ENCODE results near the gene CFAP74.

DNA sequence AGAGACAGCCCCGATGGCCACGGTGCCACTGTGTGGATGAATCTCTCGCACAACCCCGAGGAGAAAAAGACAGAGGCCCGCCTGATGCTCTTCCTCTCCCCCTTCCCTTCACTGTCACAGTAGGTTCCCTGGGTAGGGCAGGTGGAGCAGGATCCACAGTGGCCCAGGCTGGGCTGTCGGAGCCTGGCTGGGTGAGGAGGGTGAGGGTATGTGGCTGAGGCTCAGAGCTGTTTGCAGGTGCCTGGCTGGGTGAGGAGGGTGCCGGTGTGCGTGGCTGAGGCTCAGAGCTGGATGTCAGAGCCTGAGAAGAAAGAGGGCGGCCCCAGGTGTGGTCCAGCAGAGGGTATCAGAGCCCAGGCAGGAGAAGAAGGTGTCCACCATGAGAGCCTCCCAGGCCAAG, 2.7 kb downstream of the CFAP74 start:
- TF ChIP-seq, protein P1, sequence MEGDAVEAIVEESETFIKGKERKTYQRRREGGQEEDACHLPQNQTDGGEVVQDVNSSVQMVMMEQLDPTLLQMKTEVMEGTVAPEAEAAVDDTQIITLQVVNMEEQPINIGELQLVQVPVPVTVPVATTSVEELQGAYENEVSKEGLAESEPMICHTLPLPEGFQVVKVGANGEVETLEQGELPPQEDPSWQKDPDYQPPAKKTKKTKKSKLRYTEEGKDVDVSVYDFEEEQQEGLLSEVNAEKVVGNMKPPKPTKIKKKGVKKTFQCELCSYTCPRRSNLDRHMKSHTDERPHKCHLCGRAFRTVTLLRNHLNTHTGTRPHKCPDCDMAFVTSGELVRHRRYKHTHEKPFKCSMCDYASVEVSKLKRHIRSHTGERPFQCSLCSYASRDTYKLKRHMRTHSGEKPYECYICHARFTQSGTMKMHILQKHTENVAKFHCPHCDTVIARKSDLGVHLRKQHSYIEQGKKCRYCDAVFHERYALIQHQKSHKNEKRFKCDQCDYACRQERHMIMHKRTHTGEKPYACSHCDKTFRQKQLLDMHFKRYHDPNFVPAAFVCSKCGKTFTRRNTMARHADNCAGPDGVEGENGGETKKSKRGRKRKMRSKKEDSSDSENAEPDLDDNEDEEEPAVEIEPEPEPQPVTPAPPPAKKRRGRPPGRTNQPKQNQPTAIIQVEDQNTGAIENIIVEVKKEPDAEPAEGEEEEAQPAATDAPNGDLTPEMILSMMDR (IDR thresholded peaks at IDR 0.05): no peak
- TF ChIP-seq POLR2A (IDR thresholded peaks at IDR 0.05): no peak

Data from heart left ventricle (tissue), 13 donors.